Measurements from ENCODE around the gene OR5L1.

DNA sequence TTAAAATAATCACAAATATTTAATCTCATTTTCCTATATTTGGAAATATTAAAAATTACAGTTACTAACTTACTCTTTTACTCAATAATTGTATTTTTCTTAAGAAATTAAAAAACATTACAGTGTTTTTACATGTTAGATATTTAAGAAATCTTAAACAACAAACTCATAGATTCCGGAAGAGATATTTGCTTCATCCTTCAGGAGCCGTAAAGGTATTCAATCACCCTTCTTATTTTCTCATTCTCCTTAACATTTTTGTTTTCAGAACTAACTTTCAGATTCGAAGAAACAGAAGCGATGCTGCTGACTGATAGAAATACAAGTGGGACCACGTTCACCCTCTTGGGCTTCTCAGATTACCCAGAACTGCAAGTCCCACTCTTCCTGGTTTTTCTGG, 8.2 kb downstream of the OR5L1 start, which contains the start of gene OR5D18:
- TF ChIP-seq POLR2A (IDR thresholded peaks at IDR 0.05) (no peak), CTCF (IDR thresholded peaks at IDR 0.05) (no peak)

Measured in stomach (tissue), 4 donors.